ENCODE measurements around the gene CLK4. TPM values are rescaled to one million over a fixed set of nuclear protein-coding genes. Genes with fewer than 3 reads are reported as not detected.

Gene CLK4
- total RNA-seq, 1 donor from 2014 or later: 42.6 TPM

- TF ChIP-seq, protein P1, sequence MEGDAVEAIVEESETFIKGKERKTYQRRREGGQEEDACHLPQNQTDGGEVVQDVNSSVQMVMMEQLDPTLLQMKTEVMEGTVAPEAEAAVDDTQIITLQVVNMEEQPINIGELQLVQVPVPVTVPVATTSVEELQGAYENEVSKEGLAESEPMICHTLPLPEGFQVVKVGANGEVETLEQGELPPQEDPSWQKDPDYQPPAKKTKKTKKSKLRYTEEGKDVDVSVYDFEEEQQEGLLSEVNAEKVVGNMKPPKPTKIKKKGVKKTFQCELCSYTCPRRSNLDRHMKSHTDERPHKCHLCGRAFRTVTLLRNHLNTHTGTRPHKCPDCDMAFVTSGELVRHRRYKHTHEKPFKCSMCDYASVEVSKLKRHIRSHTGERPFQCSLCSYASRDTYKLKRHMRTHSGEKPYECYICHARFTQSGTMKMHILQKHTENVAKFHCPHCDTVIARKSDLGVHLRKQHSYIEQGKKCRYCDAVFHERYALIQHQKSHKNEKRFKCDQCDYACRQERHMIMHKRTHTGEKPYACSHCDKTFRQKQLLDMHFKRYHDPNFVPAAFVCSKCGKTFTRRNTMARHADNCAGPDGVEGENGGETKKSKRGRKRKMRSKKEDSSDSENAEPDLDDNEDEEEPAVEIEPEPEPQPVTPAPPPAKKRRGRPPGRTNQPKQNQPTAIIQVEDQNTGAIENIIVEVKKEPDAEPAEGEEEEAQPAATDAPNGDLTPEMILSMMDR (conservative IDR thresholded peaks at IDR 0.05): no peak
- DNase-seq (ENCODE audit: extremely low spot score, unreplicated experiment): no peak
- H3K4me1 Mint-ChIP-seq (ENCODE audit: unreplicated experiment): no peaks in the 10 kb centered on the region
- no peak overlapping the region for H3K27ac Mint-ChIP-seq
- no peaks in the 10 kb centered on the region for H3K36me3 Mint-ChIP-seq
- peaks cover 2% of the 10 kb centered on the region for H3K27me3 Mint-ChIP-seq
- no peak overlapping the region for H3K4me3 Mint-ChIP-seq
- H3K9me3 Mint-ChIP-seq: peaks cover 11% of the 10 kb centered on the region
These were observed 22.7 kb upstream of the CLK4 start for GRCh38 chr5:178649580-178649979.

DNA sequence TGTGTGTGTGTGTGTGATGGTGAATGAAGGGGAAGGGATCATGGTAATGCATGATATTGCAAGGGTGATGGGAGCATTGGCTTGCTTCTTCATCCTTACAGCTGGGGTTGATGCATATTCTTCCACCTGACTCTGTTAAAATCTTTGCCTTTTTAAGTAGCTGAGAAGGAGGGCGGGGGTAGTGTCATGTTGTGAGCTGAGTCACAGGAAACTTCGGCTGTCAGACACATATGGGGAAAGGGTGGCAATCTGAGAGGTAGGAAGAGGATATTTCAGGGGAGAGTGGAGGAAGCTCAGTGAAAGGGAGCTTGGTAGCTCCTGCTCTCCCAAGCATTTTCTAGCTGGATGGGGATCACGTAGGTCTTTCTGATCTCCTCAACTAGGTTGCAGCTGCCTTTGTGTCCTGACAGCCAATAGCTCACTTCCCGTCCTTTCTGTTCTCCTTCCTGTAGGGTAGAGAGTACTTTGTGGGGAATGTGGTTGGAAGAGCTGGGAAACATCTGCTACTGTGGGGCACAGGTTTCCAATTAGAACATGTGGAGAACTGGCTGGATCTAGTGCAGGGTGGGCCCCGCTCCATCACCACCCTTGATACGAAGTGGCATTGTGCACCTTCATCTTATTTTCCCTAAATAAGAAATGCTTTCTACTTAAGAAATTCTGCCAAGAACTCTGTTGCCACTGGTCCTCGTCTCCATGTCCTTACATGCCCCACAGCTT is 18.1 kb upstream of the CLK4 start:
- TF ChIP-seq, protein P1 (conservative IDR thresholded peaks at IDR 0.05): no peak
- H3K4me3 Mint-ChIP-seq: no peak overlapping the region
- H3K36me3 Mint-ChIP-seq: no peaks in the 10 kb centered on the region
- H3K27ac Mint-ChIP-seq: no peak overlapping the region
- H3K4me1 Mint-ChIP-seq (ENCODE audit: unreplicated experiment): no peaks in the 10 kb centered on the region
- H3K27me3 Mint-ChIP-seq: peaks cover 2% of the 10 kb centered on the region
- peaks cover 5% of the 10 kb centered on the region for H3K9me3 Mint-ChIP-seq
- DNase-seq (ENCODE audit: extremely low spot score, unreplicated experiment): no peak

DNA sequence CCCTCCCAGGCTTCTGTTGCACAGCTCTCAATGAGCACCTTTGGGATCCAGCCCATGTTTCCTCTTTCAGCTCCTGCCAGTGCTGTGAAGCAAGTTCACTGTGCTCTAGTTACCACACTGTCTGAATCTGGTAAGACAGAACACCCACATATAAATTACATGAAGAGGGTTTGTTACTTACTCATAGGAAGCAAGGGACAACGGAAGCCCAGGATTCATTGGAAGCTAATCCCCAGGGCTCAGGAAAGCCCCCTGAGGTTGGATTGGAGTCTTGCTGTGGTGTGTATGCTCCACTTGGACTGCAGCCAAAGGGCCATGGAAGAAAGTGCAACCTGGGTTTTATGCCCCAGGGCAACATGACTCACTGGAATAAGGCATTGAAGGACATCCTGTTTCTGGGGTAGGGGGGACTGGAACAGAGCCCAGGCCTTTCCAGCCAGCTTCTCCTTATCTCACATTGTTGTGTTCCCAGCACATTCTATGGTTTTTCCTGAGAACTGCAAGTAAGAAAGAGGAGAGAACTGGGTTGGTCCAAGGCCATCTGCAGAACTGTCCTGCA is 15.6 kb upstream of the CLK4 start:
- Mint-ChIP-seq H3K27me3 (no peaks in the 10 kb centered on the region), H3K9me3 (no peaks in the 10 kb centered on the region), H3K27ac (no peak overlapping the region), H3K4me3 (no peak overlapping the region), H3K4me1 (ENCODE audit: unreplicated experiment) (no peaks in the 10 kb centered on the region), H3K36me3 (no peaks in the 10 kb centered on the region)
- TF ChIP-seq, protein P1 (conservative IDR thresholded peaks at IDR 0.05): no peak
- DNase-seq (ENCODE audit: extremely low spot score, unreplicated experiment): no peak

DNA sequence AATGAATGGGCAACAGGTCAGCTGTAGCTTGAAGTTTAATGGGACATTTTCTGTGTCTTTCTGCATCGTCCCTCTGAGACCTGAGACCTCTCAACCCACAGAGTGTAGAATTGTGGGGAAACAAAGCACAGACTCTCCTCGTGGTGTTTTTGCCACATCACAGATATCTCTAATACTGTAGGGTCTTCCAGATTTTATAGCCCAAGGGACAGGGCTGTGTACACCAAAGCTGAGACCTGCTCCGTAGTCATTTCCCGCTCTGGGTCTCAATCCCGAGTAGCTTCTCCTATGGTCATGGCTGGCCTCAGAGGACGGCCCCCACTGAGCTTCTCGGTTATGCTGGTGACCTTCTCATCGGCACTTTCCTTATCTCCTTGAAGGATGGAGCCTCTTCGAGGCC is 14.9 kb upstream of the CLK4 start:
- Mint-ChIP-seq H3K27me3 (no peaks in the 10 kb centered on the region), H3K9me3 (no peaks in the 10 kb centered on the region), H3K4me1 (ENCODE audit: unreplicated experiment) (no peaks in the 10 kb centered on the region), H3K4me3 (no peak overlapping the region), H3K27ac (no peak overlapping the region), H3K36me3 (no peaks in the 10 kb centered on the region)
- DNase-seq (ENCODE audit: extremely low spot score, unreplicated experiment): no peak
- TF ChIP-seq, protein P1 (conservative IDR thresholded peaks at IDR 0.05): no peak

DNA sequence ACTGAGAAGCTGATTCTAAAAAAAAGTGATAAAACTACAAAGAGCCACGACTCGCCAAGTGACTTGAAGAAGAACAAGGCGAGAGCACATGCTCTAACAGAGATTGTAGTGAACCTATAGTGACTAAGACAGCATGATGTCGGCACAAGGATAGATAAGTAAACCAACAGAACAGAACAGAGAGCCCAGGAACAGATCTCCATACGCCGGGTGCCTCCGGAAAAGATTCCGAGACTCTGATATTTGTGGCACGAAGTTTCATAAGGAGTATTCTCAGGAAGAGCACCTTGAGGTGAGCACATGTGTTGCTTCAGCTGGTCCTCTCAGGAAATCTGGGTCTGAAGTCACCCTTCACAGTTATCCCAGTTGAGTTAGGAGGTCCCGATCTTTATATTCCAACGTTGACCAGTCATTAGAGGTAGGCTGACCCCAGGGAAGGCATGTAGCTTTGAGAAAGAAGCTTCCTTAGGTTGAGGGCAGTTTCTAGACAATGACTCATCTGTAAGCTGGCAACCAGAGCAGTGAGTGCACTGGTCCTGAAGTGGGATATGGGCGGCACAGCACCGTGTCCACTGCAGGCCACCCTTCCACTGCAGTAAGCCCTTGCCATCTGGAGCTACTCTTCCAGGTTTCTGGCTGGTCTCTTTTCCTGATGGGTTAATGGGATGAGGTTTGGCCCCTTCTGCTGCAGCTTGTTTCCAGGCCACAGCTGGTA is 13.6 kb upstream of the CLK4 start:
- H3K27ac Mint-ChIP-seq: no peak overlapping the region
- TF ChIP-seq, protein P1 (conservative IDR thresholded peaks at IDR 0.05): no peak
- no peaks in the 10 kb centered on the region for H3K36me3 Mint-ChIP-seq
- H3K27me3 Mint-ChIP-seq: no peaks in the 10 kb centered on the region
- DNase-seq (ENCODE audit: extremely low spot score, unreplicated experiment): no peak
- H3K9me3 Mint-ChIP-seq: peaks cover 1% of the 10 kb centered on the region
- peaks cover 2% of the 10 kb centered on the region for H3K4me1 Mint-ChIP-seq (ENCODE audit: unreplicated experiment)
- H3K4me3 Mint-ChIP-seq: no peak overlapping the region
